Breast epithelium (tissue), 4 donors: Measurements from ENCODE around the gene ARHGEF12. TPM values are rescaled to one million over a fixed set of nuclear protein-coding genes. Genes with fewer than 3 reads are reported as not detected.

Source experiments
- DNase-seq, 2 donors: peaks; one replicate each; pipeline ENCODE4 v3.0.0-alpha.2; 2019; ENCODE audit warnings: low spot score in 2 of 2
- H3K27ac ChIP-seq, 2 donors: fragments of 200-600 bp; sonication (generic) in 1 of 2; one replicate each; pipeline ENCODE4 v1.5.1; 2016 to 2019; ENCODE audit warnings: mild to moderate bottlenecking in 1 of 2
- H3K27me3 ChIP-seq, 2 donors: fragments of 200-600 bp; sonication (generic) in 1 of 2; one replicate each; pipeline versions ENCODE4 v1.5.1 to v1.6.0; 2017 to 2019; ENCODE audit warnings: control low read depth in 1 of 2, mild to moderate bottlenecking in 1 of 2
- H3K36me3 ChIP-seq: fragments of 200-600 bp; one replicate; pipeline ENCODE4 v1.5.1; 2019
- H3K4me1 ChIP-seq, 2 donors: fragments of 200-600 bp; sonication (generic); one replicate each; pipeline ENCODE4 v1.5.1; 2016 to 2019; ENCODE audit warnings: control low read depth in 1 of 2
- H3K4me3 ChIP-seq, 3 donors: fragments of 200-600 bp; sonication (generic); 1 replicate in 2 of 3; 2 replicates in 1 of 3; pipeline ENCODE4 v1.5.1; 2016 to 2019; ENCODE audit warnings: mild to moderate bottlenecking in 3 of 3, moderate library complexity in 2 of 3
- H3K9me3 ChIP-seq, 2 donors: fragments of 200-600 bp; sonication (generic) in 1 of 2; one replicate each; pipeline ENCODE4 v1.5.1; 2016 to 2019; ENCODE audit warnings: control low read depth in 1 of 2
- CTCF ChIP-seq, 3 donors: fragments of 450-650 bp; IDR thresholded peaks; one replicate each; pipeline ENCODE4 v1.5.1; 2016 to 2017; ENCODE audit warnings: antibody characterized with exemption in 3 of 3, mild to moderate bottlenecking in 3 of 3, moderate library complexity in 3 of 3
- POLR2A ChIP-seq: fragments of 450-650 bp; IDR thresholded peaks from one replicate; pipeline ENCODE4 v1.6.1; 2016; ENCODE audit warnings: antibody characterized with exemption, mild to moderate bottlenecking, moderate library complexity
- POLR2AphosphoS5 ChIP-seq, 3 donors: sonication (generic); formaldehyde crosslinking; IDR thresholded peaks; one replicate each; pipeline ENCODE4 v1.6.1; 2017; ENCODE audit warnings: antibody characterized with exemption in 3 of 3
- intact Hi-C: fragments of 100-400 bp; cut with DNase I; formaldehyde crosslinking; loops from one replicate; pipeline ENCODE4 v1.15.1; 2023; ENCODE audit warnings: low total_unique reads
- total RNA-seq, 3 donors: library from RNA; depleted of rRNA; stranded (reverse); fragments of >200 nt; gene quantifications; one replicate each; pipeline ENCODE4 v1.1.0, GENCODE V29; 2016

ARHGEF12 gene
- total RNA-seq, 3 donors from 2014 or later, result 83.4 to 192 (median 145) TPM

GRCh38 chr11:120526241-120526640 is 190.0 kb downstream of the ARHGEF12 start:
- H3K27ac ChIP-seq, result no peak overlapping the region
- intact Hi-C loops, result no loop called here
- H3K36me3 ChIP-seq, result no peaks in the 10 kb centered on the region
- no peak for TF ChIP-seq POLR2A
- TF ChIP-seq CTCF (IDR thresholded peaks at IDR 0.05), result no peak
- TF ChIP-seq POLR2AphosphoS5 (IDR thresholded peaks at IDR 0.05), result no peak
- peak in 1 of 2 donors; percentile 42 for DNase-seq
- no peaks in the 10 kb centered on the region for H3K9me3 ChIP-seq
- no peak overlapping the region for H3K4me3 ChIP-seq
- H3K27me3 ChIP-seq, result no peaks in the 10 kb centered on the region
- no peaks in the 10 kb centered on the region for H3K4me1 ChIP-seq

- H3K4me1 ChIP-seq, result no peaks in the 10 kb centered on the region
- peak in 1 of 2 donors; percentile 44 for DNase-seq
- no peaks in the 10 kb centered on the region for H3K9me3 ChIP-seq
- intact Hi-C loops, result no loop called here
- H3K4me3 ChIP-seq, result peak overlapping the region in 1 of 3 donors; percentile 5
- no peak overlapping the region for H3K27ac ChIP-seq
- no peak for TF ChIP-seq CTCF (IDR thresholded peaks at IDR 0.05)
- TF ChIP-seq POLR2AphosphoS5 (IDR thresholded peaks at IDR 0.05), result no peak
- no peak for TF ChIP-seq POLR2A
- H3K36me3 ChIP-seq, result no peaks in the 10 kb centered on the region
- no peaks in the 10 kb centered on the region for H3K27me3 ChIP-seq
Measured at GRCh38 chr11:120527111-120527761, 191.0 kb downstream of the ARHGEF12 start.

- intact Hi-C loops, result no loop called here
- TF ChIP-seq POLR2A (no peak), POLR2AphosphoS5 (IDR thresholded peaks at IDR 0.05) (no peak), CTCF (IDR thresholded peaks at IDR 0.05) (no peak)
- Histone ChIP-seq H3K27me3 (no peaks in the 10 kb centered on the region), H3K4me1 (no peaks in the 10 kb centered on the region), H3K27ac (no peak overlapping the region), H3K9me3 (no peaks in the 10 kb centered on the region), H3K36me3 (no peaks in the 10 kb centered on the region), H3K4me3 (no peak overlapping the region)
- DNase-seq, result no peak
Measured at GRCh38 chr11:120528749-120529148, 192.5 kb downstream of the ARHGEF12 start.

- TF ChIP-seq POLR2A, result no peak
- TF ChIP-seq POLR2AphosphoS5 (IDR thresholded peaks at IDR 0.05), result no peak
- no peak for TF ChIP-seq CTCF (IDR thresholded peaks at IDR 0.05)
- intact Hi-C loops, result no loop called here
- Histone ChIP-seq H3K9me3 (no peaks in the 10 kb centered on the region), H3K27me3 (no peaks in the 10 kb centered on the region), H3K27ac (no peak overlapping the region), H3K4me1 (no peaks in the 10 kb centered on the region), H3K36me3 (no peaks in the 10 kb centered on the region), H3K4me3 (no peak overlapping the region)
- DNase-seq, result no peak
Measured at GRCh38 chr11:120529214-120529613, 193.0 kb downstream of the ARHGEF12 start.

- no peak for DNase-seq
- Histone ChIP-seq H3K9me3 (no peaks in the 10 kb centered on the region), H3K4me3 (no peak overlapping the region), H3K27me3 (no peaks in the 10 kb centered on the region), H3K36me3 (no peaks in the 10 kb centered on the region), H3K4me1 (no peaks in the 10 kb centered on the region), H3K27ac (no peak overlapping the region)
- intact Hi-C loops, result no loop called here
- TF ChIP-seq CTCF (IDR thresholded peaks at IDR 0.05) (no peak), POLR2AphosphoS5 (IDR thresholded peaks at IDR 0.05) (no peak), POLR2A (no peak)
Measured at GRCh38 chr11:120529911-120530310, 193.7 kb downstream of the ARHGEF12 start.
